ENCODE measurements around the gene ZFP36L1. TPM values are rescaled to one million over a fixed set of nuclear protein-coding genes. Genes with fewer than 3 reads are reported as not detected.
A peak's percentile ranks its signal among the peaks of the same experiment; 100 is the strongest.

ZFP36L1 gene
- total RNA-seq, 1 donor from 2014 or later, result 48.0 TPM

DNA sequence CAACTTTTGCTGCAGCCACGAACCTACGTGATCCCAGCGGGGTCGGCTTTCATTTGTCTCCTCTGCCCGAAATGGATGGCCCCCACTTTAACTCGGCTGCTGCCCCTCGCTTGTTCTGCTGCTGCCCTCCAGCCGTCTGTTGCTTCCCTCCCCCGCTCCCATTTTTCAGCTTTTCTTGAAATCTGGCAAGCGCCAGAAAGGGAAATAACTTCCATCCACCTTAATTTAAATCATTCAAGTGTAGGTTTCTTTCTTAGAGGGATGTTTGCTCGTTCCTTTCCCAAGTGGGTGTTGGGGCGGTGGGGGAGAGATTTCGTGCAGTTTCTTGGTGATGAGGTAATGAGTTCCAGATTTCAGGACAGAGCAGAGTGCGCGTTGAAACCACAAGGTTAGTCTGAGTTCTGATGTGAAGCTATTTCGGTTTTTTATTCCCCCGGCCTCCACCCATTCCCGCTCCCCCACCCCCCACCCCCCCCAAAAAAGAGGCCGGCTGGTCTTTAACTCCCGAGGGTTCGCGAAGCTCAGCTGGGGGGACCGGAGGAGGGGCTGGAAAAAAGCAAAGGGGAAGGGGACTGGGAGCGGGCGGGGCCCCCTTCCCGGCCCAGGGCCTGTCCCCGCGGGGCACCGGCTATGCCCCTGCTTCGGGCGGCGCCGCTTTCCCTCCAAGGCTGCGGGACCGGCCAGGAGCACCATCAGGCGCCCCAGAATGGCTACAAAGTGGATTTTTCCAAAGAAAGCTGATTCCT lies 2.2 kb upstream of the ZFP36L1 start:
- intact Hi-C loops (cut with micrococcal nuclease), result loop anchor here (5.0 kb wide), 1 partner anchor 548 kb away; no protein-coding TSS in a partner anchor
- TF ChIP-seq, protein P1, sequence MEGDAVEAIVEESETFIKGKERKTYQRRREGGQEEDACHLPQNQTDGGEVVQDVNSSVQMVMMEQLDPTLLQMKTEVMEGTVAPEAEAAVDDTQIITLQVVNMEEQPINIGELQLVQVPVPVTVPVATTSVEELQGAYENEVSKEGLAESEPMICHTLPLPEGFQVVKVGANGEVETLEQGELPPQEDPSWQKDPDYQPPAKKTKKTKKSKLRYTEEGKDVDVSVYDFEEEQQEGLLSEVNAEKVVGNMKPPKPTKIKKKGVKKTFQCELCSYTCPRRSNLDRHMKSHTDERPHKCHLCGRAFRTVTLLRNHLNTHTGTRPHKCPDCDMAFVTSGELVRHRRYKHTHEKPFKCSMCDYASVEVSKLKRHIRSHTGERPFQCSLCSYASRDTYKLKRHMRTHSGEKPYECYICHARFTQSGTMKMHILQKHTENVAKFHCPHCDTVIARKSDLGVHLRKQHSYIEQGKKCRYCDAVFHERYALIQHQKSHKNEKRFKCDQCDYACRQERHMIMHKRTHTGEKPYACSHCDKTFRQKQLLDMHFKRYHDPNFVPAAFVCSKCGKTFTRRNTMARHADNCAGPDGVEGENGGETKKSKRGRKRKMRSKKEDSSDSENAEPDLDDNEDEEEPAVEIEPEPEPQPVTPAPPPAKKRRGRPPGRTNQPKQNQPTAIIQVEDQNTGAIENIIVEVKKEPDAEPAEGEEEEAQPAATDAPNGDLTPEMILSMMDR (IDR thresholded peaks at IDR 0.05; ENCODE audit: borderline replicate concordance), result no peak
- H3K27me3 ChIP-seq (ENCODE audit: low read depth), result no peaks in the 10 kb centered on the region
- H3K9me3 ChIP-seq (replicated peaks), result no peaks in the 10 kb centered on the region
- H3K4me3 ChIP-seq, result peak overlapping the region; percentile 96
- DNase-seq, result no peak
- peaks cover 10% of the 10 kb centered on the region for H3K36me3 ChIP-seq
- H3K27ac ChIP-seq (replicated peaks), result peak overlapping the region; percentile 100
- peaks cover 54% of the 10 kb centered on the region for H3K4me1 ChIP-seq

DNA sequence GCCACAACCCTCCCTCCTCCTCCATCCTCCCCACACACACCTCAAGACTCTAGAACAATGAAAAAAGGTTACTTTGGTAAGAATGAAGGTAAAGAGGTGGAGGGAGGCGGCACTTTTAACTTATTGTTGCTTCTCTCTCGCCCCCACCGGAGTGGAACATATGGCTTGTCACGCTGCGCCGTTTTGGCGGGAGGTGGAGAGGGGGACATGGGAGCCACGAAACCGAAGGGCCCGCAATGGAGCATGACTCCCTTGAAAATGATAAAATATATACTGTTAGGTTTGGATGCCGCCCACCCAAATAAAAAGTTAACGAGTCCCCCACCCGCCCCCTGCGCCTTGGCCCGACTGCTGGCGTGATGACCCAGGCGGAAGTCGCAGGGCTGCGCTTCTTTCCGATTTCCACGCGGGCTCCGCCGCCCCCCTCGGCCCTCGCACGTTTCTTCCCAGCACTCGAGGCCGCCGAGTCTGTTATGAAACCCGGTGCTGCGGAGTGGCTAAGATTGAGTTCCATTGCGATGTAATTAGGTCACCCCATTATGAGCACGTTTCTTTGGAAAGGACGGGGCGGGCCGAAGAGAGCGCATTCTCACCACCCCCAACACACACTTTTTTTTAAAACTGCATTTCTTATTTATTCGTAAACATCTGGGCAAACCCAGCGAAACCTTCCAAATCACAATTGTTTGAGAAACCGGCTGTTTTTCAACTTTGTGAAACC lies 1.4 kb upstream of the ZFP36L1 start:
- H3K27me3 ChIP-seq (ENCODE audit: low read depth), result no peaks in the 10 kb centered on the region
- TF ChIP-seq, protein P1 (IDR thresholded peaks at IDR 0.05; ENCODE audit: borderline replicate concordance), result no peak
- peak; percentile 90 for DNase-seq
- H3K4me3 ChIP-seq, result peak overlapping the region; percentile 96
- intact Hi-C loops (cut with micrococcal nuclease), result no loop called here
- no peaks in the 10 kb centered on the region for H3K9me3 ChIP-seq (replicated peaks)
- H3K27ac ChIP-seq (replicated peaks), result peak overlapping the region; percentile 100
- peaks cover 17% of the 10 kb centered on the region for H3K36me3 ChIP-seq
- peaks cover 62% of the 10 kb centered on the region for H3K4me1 ChIP-seq

DNA sequence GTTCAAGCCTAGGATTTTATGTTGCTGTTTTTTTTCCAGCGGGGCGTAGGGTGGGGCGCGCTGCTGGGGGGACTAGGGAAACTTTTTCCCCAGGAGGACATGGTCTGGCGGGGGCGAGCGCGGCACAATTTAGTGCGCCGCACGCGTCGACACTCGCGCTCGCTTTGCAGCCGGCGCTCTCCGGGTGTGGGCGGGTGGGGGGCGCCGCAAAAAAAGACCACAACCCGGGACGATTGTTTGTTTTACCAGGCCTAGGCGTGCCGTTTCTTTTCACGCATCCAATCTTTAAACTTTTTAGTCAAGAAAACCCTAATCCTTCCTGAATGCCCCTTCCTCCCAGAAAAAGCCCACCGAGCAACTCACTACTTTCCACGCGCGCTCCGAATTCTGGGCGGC lies 865 bp upstream of the ZFP36L1 start:
- Histone ChIP-seq H3K27ac (replicated peaks) (peak overlapping the region; percentile 100), H3K36me3 (peaks cover 22% of the 10 kb centered on the region), H3K9me3 (replicated peaks) (no peaks in the 10 kb centered on the region), H3K4me3 (peak overlapping the region; percentile 96), H3K27me3 (ENCODE audit: low read depth) (no peaks in the 10 kb centered on the region), H3K4me1 (peaks cover 67% of the 10 kb centered on the region)
- intact Hi-C loops (cut with micrococcal nuclease), result no loop called here
- TF ChIP-seq, protein P1 (IDR thresholded peaks at IDR 0.05; ENCODE audit: borderline replicate concordance), result no peak
- DNase-seq, result no peak

DNA sequence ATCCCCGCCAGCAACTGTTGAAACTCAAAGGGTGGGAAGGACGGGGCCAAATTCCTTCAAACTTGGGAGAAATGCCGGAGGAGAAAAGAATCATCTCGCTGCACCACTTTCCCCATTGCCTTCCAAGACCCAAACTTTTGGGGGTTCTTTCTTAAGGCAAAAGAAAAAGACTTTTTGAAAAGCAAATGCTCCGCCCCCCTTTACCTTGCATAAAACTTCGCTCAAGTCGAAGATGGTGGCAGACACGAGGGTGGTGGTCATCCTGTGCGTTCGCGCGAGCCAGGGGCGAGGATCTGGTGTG lies 239 bp downstream of the ZFP36L1 start:
- intact Hi-C loops (cut with micrococcal nuclease), result no loop called here
- Histone ChIP-seq H3K4me1 (peaks cover 78% of the 10 kb centered on the region), H3K36me3 (peaks cover 32% of the 10 kb centered on the region), H3K27me3 (ENCODE audit: low read depth) (no peaks in the 10 kb centered on the region), H3K9me3 (replicated peaks) (no peaks in the 10 kb centered on the region), H3K27ac (replicated peaks) (peak overlapping the region; percentile 100), H3K4me3 (peak overlapping the region; percentile 96)
- TF ChIP-seq, protein P1 (IDR thresholded peaks at IDR 0.05; ENCODE audit: borderline replicate concordance), result no peak
- DNase-seq, result no peak

DNA sequence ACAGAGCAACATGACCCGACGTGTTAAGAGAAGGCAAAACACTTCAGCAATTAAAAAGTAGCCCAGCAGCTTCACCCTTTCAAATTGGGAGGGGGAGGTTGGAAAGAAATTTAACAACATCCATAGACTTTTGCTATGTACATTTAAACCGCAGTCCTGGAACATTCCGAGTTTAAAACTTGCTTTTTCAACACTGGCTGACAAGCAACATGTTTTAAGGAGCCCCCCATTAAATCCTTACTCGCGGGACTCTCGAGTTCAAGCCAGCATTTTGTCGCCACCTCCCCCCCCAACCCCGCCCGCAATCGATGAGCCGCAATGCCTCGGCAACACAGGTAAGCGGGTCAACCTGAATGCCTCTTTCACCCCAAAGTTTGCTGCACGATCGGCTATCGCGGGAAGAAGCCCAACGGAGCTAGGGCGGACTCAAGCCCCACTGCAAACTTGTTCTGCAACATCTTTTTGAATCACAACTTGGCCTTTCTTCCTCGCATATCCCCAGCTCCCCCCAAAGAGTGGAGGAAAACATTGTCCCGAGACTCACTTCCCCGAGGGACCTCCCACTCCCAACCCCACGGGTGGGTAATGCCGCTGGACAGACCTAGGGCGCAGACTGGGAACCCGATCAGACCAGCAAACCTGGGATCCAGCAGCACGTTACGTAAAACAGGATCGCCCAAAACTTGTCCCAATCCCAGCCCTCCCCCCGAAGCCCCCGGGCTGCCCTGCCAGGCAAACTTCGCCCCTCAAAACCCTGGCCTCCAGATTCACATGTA lies 777 bp downstream of the ZFP36L1 start:
- no peaks in the 10 kb centered on the region for H3K27me3 ChIP-seq (ENCODE audit: low read depth)
- peak overlapping the region; percentile 100 for H3K27ac ChIP-seq (replicated peaks)
- peak overlapping the region; percentile 96 for H3K4me3 ChIP-seq
- H3K36me3 ChIP-seq, result peaks cover 38% of the 10 kb centered on the region
- no peak for DNase-seq
- no peaks in the 10 kb centered on the region for H3K9me3 ChIP-seq (replicated peaks)
- H3K4me1 ChIP-seq, result peaks cover 84% of the 10 kb centered on the region
- intact Hi-C loops (cut with micrococcal nuclease), result no loop called here
- TF ChIP-seq, protein P1 (IDR thresholded peaks at IDR 0.05; ENCODE audit: borderline replicate concordance), result no peak

Data from left ventricle myocardium inferior (tissue), 1 donor.